Measurements from ENCODE around the gene COL1A2. TPM values are rescaled to one million over a fixed set of nuclear protein-coding genes. Genes with fewer than 3 reads are reported as not detected.

Gene COL1A2
- total RNA-seq, 1 donor from 2014 or later, result 12,302 TPM

DNA sequence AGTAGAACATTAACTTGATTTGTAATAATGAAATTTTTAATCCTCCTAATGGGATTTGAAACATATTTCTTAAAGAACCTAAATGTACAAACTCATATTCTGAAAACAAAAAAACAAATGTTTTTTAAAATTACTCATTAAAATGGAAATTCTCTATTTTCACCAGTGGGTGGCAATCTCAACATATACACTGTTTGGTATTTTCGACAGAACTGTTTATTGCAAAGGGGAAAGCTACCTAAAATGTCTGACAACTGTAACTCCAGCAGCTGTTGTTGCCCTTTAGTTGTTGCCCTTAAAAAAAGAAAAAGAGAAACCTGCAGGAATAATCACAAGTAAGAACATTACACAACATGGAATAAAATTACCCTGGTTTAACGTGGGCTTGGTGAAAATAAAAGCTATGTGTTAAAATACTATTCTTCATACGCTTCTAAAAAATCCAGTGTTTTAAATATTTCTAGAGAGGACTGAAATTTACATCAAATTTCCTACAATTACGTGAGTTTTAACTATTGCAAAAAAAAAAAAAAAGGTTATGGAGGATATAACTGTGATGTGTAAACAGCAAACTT, 54.5 kb downstream of the COL1A2 start:
- Mint-ChIP-seq H3K4me1 (ENCODE audit: low read depth) (peaks cover 3% of the 10 kb centered on the region), H3K27me3 (ENCODE audit: low read depth) (no peaks in the 10 kb centered on the region), H3K4me3 (ENCODE audit: unreplicated experiment) (no peak overlapping the region), H3K27ac (ENCODE audit: unreplicated experiment) (no peak overlapping the region), H3K36me3 (ENCODE audit: low read depth) (no peaks in the 10 kb centered on the region), H3K9me3 (ENCODE audit: low read depth) (no peaks in the 10 kb centered on the region)
- DNase-seq (ENCODE audit: low spot score), result no peak
- peak; percentile 95 for TF ChIP-seq CTCF (IDR thresholded peaks at IDR 0.05)

GRCh38 chr7:94450044-94450697, 55.5 kb downstream of the COL1A2 start:
- Mint-ChIP-seq H3K9me3 (ENCODE audit: low read depth) (no peaks in the 10 kb centered on the region), H3K36me3 (ENCODE audit: low read depth) (no peaks in the 10 kb centered on the region), H3K27ac (ENCODE audit: unreplicated experiment) (no peak overlapping the region), H3K4me3 (ENCODE audit: unreplicated experiment) (no peak overlapping the region), H3K4me1 (ENCODE audit: low read depth) (peaks cover 3% of the 10 kb centered on the region), H3K27me3 (ENCODE audit: low read depth) (no peaks in the 10 kb centered on the region)
- no peak for DNase-seq (ENCODE audit: low spot score)
- TF ChIP-seq CTCF (IDR thresholded peaks at IDR 0.05), result no peak

GRCh38 chr7:94451187-94451586, 56.5 kb downstream of the COL1A2 start:
- H3K4me1 Mint-ChIP-seq (ENCODE audit: low read depth), result peaks cover 3% of the 10 kb centered on the region
- H3K4me3 Mint-ChIP-seq (ENCODE audit: unreplicated experiment), result no peak overlapping the region
- H3K36me3 Mint-ChIP-seq (ENCODE audit: low read depth), result no peaks in the 10 kb centered on the region
- no peaks in the 10 kb centered on the region for H3K27me3 Mint-ChIP-seq (ENCODE audit: low read depth)
- peaks cover under 1% of the 10 kb centered on the region for H3K9me3 Mint-ChIP-seq (ENCODE audit: low read depth)
- no peak for TF ChIP-seq CTCF (IDR thresholded peaks at IDR 0.05)
- H3K27ac Mint-ChIP-seq (ENCODE audit: unreplicated experiment), result no peak overlapping the region
- DNase-seq (ENCODE audit: low spot score), result no peak

DNA sequence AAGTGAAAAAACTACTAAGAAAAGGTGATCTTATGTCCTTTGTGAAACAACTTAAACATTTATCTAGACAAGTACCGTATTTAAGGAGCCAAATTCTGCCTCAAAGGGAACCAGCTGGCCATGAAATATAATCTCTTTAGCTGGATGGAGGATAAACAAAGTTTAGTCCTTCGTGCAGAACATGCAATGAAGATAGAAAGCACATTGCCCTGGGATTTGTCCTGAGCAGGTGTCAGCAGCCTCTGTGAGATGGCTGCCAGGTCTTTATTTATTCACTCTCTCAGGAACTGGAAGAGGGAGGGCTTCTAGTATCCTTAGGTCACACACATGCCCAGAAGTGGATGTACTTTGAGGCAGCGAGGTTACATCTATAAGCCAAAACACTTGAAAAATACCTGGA, 57.5 kb downstream of the COL1A2 start:
- H3K27me3 Mint-ChIP-seq (ENCODE audit: low read depth), result no peaks in the 10 kb centered on the region
- no peak for TF ChIP-seq CTCF (IDR thresholded peaks at IDR 0.05)
- peaks cover 5% of the 10 kb centered on the region for H3K9me3 Mint-ChIP-seq (ENCODE audit: low read depth)
- H3K4me1 Mint-ChIP-seq (ENCODE audit: low read depth), result peaks cover 3% of the 10 kb centered on the region
- H3K36me3 Mint-ChIP-seq (ENCODE audit: low read depth), result no peaks in the 10 kb centered on the region
- no peak overlapping the region for H3K27ac Mint-ChIP-seq (ENCODE audit: unreplicated experiment)
- DNase-seq (ENCODE audit: low spot score), result no peak
- H3K4me3 Mint-ChIP-seq (ENCODE audit: unreplicated experiment), result no peak overlapping the region

GRCh38 chr7:94453898-94454297, 59.2 kb downstream of the COL1A2 start:
- Mint-ChIP-seq H3K4me1 (ENCODE audit: low read depth) (peaks cover 3% of the 10 kb centered on the region), H3K9me3 (ENCODE audit: low read depth) (peaks cover 5% of the 10 kb centered on the region), H3K27ac (ENCODE audit: unreplicated experiment) (no peak overlapping the region), H3K36me3 (ENCODE audit: low read depth) (no peaks in the 10 kb centered on the region), H3K4me3 (ENCODE audit: unreplicated experiment) (no peak overlapping the region), H3K27me3 (ENCODE audit: low read depth) (no peaks in the 10 kb centered on the region)
- TF ChIP-seq CTCF (IDR thresholded peaks at IDR 0.05), result no peak
- DNase-seq (ENCODE audit: low spot score), result no peak
